Stimulated activated CD4-positive, alpha-beta T cell treated with anti-CD3 and anti-CD28 coated beads, Interleukin-15, amount 100 ng/mL, for 24 hours (primary cell): ENCODE results near the gene LDB3.

Experiments used
- DNase-seq: peaks from one replicate; pipeline ENCODE4 v3.0.0-alpha.2; 2020

LDB3 gene

GRCh38 chr10:86665868-86666267, 2.4 kb upstream of the LDB3 start:
- no peak for DNase-seq

DNA sequence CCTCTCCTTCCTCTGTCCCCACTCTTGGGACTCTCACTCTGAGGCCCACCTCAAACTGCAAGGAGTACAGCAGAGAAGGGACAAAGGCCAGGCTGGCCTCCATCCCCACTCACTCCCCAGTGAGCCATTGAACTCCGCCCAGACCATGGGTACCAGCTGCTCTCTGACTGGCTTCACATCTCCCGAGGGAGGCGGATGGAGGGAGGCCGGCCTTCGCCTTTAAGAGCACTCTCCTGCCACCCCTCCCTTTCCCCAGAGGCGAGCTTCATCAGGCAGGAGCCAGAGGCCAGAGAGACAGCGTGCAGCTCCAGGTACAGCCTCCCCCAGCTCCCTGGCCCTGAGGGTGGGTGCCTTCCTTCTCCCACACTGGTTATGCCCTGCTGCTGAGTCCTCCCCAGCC, 1.8 kb upstream of the LDB3 start:
- DNase-seq = no peak

DNA sequence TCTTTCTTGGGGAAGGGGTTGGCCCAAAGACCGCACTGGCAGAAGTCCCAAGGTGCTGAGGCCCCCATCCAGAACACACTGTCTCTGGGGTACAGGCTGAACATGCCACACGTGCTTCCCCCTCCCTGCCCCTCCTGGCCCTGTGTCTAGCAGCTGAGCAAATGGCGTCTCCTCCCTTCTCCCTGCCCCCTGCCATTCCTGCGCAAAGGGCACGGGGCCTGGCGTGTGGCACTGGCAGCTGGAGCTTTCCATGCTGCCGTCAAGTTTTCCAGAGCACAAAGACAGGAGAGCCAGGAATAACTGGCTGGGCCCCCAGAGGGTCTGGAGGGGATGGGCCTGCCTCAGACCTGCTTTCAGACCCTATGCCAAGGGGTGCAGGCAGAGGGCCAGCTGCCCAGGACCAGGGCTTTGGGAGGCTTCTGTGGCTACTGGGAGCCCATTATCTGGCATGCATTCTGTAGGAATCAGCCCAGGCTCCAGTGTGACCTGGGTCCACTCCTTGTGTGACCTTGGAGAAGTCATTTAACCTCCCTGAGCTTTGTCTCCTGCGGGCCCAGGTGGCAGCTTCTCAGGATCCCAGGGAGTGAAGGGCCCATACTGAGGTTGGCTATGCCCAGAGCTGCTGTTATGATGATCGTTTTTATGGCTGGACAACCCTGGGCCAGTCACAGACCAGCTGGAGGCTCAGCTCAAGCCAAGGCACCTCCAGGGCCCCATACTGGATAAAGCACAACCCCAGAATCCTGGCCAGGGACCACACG, 710 bp upstream of the LDB3 start:
- no peak for DNase-seq

DNA sequence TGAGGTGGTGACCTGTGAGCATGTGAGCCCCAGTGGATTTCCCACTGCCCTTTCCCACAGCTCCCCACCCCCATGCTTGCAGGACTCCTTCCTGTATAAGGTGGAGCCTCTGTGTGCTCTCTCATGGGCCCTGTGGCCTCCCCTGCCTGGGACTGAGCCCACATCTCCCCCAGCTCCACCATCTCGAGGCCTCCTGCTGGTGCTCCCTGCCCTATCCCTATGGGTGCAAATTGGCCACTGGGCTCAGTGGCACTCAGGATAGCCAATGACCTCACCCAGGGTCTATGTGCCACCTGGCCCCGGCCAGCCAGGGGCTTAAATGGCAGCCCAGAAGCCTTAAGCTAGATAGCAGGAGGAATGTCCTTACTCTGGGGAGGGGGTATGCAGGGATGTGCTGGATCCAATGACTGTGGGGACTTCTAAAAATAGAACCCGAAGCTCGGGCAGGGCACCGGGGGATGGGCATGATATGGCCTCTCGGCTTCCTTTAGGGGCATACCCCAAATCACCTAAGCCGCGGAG, 2.0 kb downstream of the LDB3 start:
- DNase-seq = no peak

DNA sequence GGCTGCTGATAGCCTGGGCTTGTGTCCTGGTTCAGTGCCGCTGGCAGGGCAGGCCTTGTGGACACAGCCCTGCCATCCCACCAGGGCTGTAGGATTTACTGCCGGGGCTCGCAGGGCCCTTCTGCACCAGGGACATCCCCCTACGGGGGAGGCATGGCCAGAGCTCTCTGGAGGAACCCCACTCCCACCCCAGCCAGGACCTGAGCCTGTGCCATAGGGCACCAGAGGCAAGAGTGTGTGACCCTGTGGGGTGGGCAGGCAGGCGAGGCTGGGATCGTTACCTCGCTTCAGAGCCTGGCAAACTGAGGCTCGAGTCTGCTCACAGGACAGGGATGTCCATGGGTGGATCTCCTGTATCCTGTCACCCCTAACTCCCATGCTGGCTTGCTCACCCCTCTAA, 2.6 kb downstream of the LDB3 start:
- DNase-seq = no peak

GRCh38 chr10:86671419-86671818, 3.1 kb downstream of the LDB3 start:
- no peak for DNase-seq

GRCh38 chr10:86671985-86672710, 3.8 kb downstream of the LDB3 start:
- DNase-seq = no peak

- DNase-seq = no peak
Observed at GRCh38 chr10:86673216-86673826, 5.0 kb downstream of the LDB3 start.

- DNase-seq = no peak
Observed at GRCh38 chr10:86673827-86674581, 5.7 kb downstream of the LDB3 start.

- no peak for DNase-seq
Observed at GRCh38 chr10:86674912-86675311, 6.6 kb downstream of the LDB3 start.

DNA sequence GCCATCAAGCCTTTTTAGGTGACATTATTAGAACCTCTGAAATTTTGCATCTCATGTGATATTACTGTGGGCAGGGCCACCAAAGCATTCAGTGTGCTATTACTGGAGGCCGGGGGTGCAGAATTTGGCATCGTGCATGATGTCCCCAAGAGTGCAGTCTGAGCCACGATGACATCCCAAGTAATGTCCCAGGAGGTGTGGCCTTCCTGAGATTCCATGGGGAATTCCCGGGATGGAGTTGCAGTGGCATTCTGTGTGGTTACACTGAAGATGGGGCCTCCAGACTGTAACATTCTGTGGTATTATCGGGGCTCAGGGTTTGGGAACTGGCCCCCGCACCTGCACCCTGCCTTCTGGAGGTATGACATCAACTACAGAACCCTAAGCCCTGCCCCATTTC, 9.1 kb downstream of the LDB3 start:
- DNase-seq = no peak

DNA sequence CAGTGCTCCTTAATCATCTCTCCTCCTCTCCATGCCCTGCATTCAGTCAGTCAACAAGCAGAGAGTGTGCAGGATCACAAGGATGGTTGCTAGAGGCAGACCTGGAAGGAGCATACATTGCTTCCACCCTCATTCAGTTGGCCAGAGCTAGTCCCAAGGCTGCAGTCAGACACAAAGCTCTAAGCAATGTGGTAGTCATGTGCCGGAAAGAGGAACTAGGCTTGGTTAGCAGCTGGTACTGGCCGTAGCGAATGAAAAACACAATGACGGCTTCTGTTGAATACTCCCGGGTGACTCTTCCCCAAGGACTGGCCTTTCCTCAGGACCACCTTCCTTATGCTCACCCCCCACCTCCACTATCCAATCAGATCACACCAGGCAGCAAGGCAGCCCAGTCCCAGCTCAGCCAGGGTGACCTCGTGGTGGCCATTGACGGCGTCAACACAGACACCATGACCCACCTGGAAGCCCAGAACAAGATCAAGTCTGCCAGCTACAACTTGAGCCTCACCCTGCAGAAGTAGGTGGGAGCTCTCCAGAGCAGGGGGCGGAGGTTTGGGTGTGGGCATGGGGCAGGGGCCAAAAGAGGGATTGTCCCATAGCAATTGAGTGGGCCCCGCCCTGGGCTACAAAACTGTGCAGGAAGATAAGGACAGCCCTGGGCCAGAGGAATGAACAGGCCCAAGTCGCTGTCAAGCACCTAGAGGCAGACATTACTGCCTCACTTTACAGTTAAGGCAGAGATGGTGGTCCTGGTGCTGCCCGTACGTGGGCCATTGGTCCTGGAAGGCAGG, 10.9 kb downstream of the LDB3 start:
- no peak for DNase-seq

GRCh38 chr10:86681047-86681446, 12.7 kb downstream of the LDB3 start:
- DNase-seq = no peak

DNA sequence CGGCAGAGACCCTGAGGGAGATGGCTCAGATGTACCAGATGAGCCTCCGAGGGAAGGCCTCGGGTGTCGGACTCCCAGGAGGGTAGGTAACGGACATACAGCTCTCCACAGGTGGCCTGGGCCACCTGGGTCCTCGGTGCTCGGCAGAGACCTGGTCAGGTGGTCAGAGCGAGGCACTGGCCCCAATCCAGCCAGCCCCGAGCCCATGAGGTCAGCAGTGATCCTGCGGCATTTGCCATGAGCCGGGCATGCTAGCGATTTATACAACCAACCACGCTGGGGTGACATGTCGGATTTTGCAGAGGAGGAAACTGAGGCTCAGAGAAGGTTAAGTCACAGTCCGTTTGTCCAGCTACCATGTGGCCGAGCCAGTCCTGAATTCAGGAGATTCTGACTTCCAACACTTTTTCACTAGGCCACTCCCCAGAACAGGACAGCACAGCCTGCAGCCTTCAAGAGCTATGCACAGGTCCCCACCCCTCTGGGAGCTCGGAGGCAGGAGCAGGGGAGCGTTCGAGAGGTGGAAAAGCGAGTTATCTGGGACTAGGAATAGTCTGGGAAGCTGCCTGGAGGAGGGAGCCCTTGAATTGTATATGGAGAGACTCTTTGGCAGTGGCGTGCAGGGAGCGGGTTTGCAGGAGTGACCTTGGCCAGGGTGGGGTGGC, 13.5 kb downstream of the LDB3 start:
- no peak for DNase-seq

GRCh38 chr10:86682675-86683074, 14.4 kb downstream of the LDB3 start:
- no peak for DNase-seq

- DNase-seq = no peak
Observed at GRCh38 chr10:86684331-86685097, 16.2 kb downstream of the LDB3 start.

DNA sequence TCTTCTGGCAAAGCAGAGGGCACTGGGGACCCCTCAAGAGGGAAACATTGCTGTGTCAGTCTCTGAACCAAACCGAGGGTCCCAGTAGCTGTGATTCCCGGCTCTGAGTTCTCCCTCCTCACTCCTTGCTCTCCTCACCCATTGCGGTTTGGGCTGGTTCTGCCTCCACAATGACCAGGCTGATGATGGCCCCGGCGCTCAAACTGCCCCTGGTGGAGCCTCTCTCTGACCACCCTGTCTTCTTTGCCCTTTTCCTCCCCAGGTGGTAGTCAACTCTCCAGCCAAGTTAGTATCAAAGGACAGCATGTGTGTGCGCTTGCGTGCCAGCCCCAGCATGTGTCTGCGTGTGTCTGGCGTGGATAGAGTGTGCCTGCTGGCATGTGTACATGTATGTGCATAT, 17.1 kb downstream of the LDB3 start:
- no peak for DNase-seq

DNA sequence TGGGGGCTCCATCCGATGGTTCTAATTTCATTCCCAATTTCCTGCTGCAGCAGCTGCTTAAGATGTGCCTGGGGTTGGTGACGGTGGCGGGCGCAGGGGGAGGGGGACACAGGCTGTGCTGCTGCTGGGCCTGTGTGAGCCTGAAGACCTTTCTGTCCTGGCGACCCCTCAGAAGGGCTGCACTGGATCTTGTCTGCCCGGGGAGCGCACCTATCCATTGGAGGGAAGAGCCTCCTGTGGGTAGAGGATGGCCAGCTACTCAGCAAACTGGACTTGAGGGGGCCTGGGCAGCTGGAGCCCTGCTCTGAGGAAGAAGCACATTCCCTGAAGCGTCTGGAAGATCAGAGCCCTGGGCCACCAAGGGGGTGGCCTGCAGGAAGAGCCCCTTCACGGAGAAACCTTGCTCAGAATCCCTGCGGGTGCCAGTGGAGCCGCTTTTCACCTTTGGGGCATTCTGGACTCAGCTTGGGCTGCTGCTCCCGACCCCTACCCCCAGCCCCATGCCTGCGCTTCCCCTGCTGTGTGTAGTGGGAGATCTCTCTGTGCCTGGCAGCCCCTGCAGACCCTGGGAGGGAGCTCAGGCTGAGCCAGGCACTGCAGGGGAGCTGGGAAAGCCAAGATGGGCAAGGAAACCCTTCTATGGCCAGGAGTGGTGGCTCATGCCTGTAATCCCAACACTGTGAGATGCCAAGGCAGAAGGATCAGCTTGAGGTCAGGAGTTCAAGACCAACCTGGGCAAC, 17.8 kb downstream of the LDB3 start:
- DNase-seq = no peak

GRCh38 chr10:86686972-86687371, 18.7 kb downstream of the LDB3 start:
- DNase-seq = no peak

DNA sequence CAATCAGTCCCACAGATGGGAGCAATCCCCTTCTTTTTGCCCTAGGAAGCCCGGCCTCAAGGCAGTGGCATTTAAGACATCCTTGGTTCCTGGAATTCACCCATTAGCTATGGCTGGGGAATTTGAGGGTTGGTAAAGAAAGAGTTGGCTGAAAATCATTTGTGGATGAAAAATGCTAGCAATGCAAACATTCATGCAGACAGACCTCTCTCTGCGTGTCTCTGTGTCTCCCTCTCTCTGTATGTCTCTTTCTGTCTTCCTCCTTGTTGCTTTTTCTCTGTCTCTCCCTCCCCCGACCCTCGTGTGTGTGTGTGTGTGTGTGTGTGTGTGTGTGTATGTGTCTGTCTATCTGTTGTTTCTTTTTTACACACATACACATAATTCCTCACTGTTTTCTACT, 19.4 kb downstream of the LDB3 start:
- no peak for DNase-seq
